K562 (cell line): ENCODE data around the gene KRTAP6-2.

Experiments used
- BDP1 ChIP-seq: IDR thresholded peaks from 3 replicates; pipeline ENCODE4 v1.6.1; 2011; ENCODE audit not compliant: insufficient read length, insufficient read depth
- POLR2AphosphoS5 ChIP-seq: IDR thresholded peaks from 2 replicates; pipeline ENCODE4 v1.6.1; 2011; ENCODE audit warnings: mild to moderate bottlenecking, low read depth, low read length, moderate library complexity; ENCODE audit not compliant: control insufficient read depth, insufficient read depth

- TF ChIP-seq BDP1 (no peak), POLR2AphosphoS5 (no peak)
These were observed 48.3 kb upstream of the KRTAP6-2 start for GRCh38 chr21:30646904-30647414.
